OCI-LY3 (cell line): ENCODE results near the gene ALOX5.

Source experiments
- H2AFZ ChIP-seq: fragments of 200-600, 300-600 bp; shearing (Covaris generic); 2 replicates; pipeline ENCODE4 v1.6.0; 2014; ENCODE audit warnings: antibody characterized with exemption, low read depth, low read length
- H3K27ac ChIP-seq: fragments of 200-600, 300-600 bp; sonication (generic); 2 replicates; pipeline ENCODE4 v1.5.1; 2014; ENCODE audit warnings: mild to moderate bottlenecking, low read length, moderate library complexity, mixed read lengths
- H3K27me3 ChIP-seq: fragments of 200-600, 300-600 bp; sonication (generic); 2 replicates; pipeline ENCODE4 v1.6.1; 2014; ENCODE audit warnings: low read depth, low read length, mixed read lengths
- H3K36me3 ChIP-seq: fragments of 200-600, 300-600 bp; sonication (generic); replicated peaks from 2 replicates; pipeline ENCODE3; 2014; ENCODE audit warnings: low read depth, low read length, mixed read lengths
- H3K4me1 ChIP-seq: fragments of 300-600, 200-600 bp; sonication (generic); 2 replicates; pipeline ENCODE4 v1.6.1; 2014; ENCODE audit warnings: low read length, mixed read lengths
- H3K4me2 ChIP-seq: fragments of 200-600, 300-600 bp; sonication (generic); 2 replicates; pipeline ENCODE4 v1.6.1; 2014; ENCODE audit warnings: low read length, mixed read lengths
- H3K4me3 ChIP-seq: fragments of 300-600, 200-600 bp; sonication (generic); 2 replicates; pipeline ENCODE4 v1.5.1; 2014; ENCODE audit warnings: antibody characterized with exemption, mild to moderate bottlenecking, low read length, moderate library complexity
- H3K79me2 ChIP-seq: fragments of 300-600, 200-600 bp; shearing (Covaris generic); 2 replicates; pipeline ENCODE4 v1.6.1; 2014; ENCODE audit warnings: mild to moderate bottlenecking, low read length, mixed read lengths
- H3K9ac ChIP-seq: fragments of 300-600, 200-600 bp; shearing (Covaris generic); 2 replicates; pipeline ENCODE4 v1.6.0; 2014; ENCODE audit warnings: mild to moderate bottlenecking, low read length, moderate library complexity
- H3K9me3 ChIP-seq: fragments of 200-600, 300-600 bp; shearing (Covaris generic); 2 replicates; pipeline ENCODE4 v1.6.1; 2014; ENCODE audit warnings: low read length, mixed read lengths; ENCODE audit not compliant: insufficient read depth
- H4K20me1 ChIP-seq: fragments of 200-600, 300-600 bp; sonication (generic); 2 replicates; pipeline ENCODE4 v1.6.1; 2016; ENCODE audit warnings: low read length, mixed read lengths; ENCODE audit not compliant: insufficient read depth
- EZH2phosphoT487 ChIP-seq: fragments of 200-600 bp; shearing (Covaris generic); IDR thresholded peaks from 2 replicates; pipeline ENCODE4 v1.6.1; 2018; ENCODE audit warnings: antibody characterized with exemption, mixed run types, low read depth
- TF ChIP-seq, protein P1 (sequence below): fragments of 200-600, 300-600 bp; sonication (generic); IDR thresholded peaks from 2 replicates; pipeline ENCODE4 v1.5.1; 2014; ENCODE audit warnings: antibody characterized with exemption, low read length, low read depth

Gene ALOX5

DNA sequence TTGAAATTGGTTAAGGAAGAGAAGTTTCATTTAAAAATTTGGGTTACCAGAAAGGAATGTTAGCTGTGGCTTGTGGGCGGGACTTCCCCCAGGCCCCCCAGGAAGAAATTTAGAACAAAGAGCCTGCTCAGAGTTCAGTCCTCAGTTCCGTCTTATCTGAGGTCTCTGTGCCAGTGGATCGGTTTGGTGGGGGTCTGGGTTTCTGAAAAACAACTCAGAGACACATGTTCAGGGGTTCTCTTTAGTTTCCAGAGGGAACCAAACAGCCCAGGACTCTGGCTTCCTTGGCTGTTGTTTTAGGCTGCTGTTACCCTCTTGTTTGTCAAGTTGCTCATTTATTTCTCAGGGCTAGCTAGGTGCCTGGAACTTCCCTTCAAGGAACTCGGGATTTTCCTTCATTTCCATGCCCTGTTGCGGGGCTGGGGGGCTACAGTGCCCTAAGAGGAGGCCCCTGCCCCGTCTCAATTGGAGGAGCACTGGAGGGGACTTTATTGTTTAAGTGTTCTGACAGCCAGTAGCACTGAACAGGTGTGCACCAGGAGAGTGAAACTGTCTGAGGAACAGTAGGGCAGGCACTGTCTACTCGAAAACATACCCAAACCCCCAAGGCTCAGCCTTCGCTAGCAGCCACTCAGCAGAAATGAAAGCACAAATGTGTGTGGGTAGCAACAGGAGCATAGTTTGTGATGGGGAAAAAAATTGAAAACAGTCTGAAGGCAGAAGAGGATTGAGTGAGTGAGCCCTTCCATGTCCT is 59.9 kb downstream of the ALOX5 start:
- H3K9me3 ChIP-seq = no peaks in the 10 kb centered on the region
- H3K79me2 ChIP-seq = no peaks in the 10 kb centered on the region
- TF ChIP-seq, protein P1, sequence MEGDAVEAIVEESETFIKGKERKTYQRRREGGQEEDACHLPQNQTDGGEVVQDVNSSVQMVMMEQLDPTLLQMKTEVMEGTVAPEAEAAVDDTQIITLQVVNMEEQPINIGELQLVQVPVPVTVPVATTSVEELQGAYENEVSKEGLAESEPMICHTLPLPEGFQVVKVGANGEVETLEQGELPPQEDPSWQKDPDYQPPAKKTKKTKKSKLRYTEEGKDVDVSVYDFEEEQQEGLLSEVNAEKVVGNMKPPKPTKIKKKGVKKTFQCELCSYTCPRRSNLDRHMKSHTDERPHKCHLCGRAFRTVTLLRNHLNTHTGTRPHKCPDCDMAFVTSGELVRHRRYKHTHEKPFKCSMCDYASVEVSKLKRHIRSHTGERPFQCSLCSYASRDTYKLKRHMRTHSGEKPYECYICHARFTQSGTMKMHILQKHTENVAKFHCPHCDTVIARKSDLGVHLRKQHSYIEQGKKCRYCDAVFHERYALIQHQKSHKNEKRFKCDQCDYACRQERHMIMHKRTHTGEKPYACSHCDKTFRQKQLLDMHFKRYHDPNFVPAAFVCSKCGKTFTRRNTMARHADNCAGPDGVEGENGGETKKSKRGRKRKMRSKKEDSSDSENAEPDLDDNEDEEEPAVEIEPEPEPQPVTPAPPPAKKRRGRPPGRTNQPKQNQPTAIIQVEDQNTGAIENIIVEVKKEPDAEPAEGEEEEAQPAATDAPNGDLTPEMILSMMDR = no peak
- TF ChIP-seq EZH2phosphoT487 = no peak
- no peaks in the 10 kb centered on the region for H4K20me1 ChIP-seq
- H3K9ac ChIP-seq = no peak overlapping the region
- H3K4me2 ChIP-seq = no peak overlapping the region
- no peaks in the 10 kb centered on the region for H3K36me3 ChIP-seq
- H3K4me1 ChIP-seq = 0 out of 2 replicates have a peak, but pooled peaks cover 5% of the 10 kb centered on the region
- H3K27ac ChIP-seq = no peak overlapping the region
- H2AFZ ChIP-seq = no peak overlapping the region
- H3K4me3 ChIP-seq = no peak overlapping the region
- no peaks in the 10 kb centered on the region for H3K27me3 ChIP-seq

DNA sequence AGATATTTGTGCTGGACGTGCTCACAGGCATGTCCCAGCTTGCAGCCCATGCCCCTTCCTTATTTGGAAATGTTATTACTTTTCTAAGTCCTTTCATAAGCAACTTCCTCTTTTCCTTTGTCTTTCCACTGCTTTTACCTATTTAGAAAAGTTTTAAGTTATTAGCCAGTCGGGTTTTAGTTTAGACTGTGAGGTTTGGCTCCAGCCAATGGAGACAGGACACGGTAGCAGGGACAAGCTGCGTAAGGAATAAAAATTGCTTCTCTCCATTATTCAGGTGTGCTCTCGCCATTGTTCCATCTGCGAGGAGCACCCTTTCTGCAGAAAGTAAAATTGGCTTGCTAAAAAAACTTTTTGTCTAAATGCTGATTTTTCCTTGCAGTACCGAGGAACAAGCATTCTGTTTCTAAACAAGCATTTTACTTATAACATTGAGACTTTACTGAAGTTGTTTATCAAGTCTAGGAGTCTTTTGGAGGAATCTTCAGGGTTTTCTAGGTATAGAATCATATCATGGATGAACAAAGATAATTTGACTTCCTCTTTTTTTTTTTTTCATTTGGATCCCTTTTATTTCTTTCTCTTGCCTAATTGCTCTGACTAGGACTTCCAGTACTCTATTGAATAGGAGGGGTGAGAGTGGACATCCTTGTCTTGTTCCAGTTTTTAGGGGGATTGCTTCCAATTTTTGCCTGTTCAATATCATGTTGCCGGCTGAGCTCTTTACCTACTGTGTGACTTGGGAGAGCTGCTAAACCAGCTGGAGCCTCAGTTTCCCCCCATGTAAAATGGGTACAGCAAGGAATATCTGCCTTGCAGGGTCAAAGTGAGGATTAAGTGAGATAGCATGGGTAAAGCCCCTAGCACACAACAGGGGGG is 63.8 kb downstream of the ALOX5 start:
- TF ChIP-seq, protein P1 = no peak
- no peak for TF ChIP-seq EZH2phosphoT487
- Histone ChIP-seq H3K4me1 (0 out of 2 replicates have a peak, but pooled peaks cover 5% of the 10 kb centered on the region), H3K4me3 (no peak overlapping the region), H2AFZ (no peak overlapping the region), H4K20me1 (no peaks in the 10 kb centered on the region), H3K27ac (no peak overlapping the region), H3K9me3 (no peaks in the 10 kb centered on the region), H3K27me3 (no peaks in the 10 kb centered on the region), H3K9ac (no peak overlapping the region), H3K36me3 (no peaks in the 10 kb centered on the region), H3K4me2 (no peak overlapping the region), H3K79me2 (no peaks in the 10 kb centered on the region)

DNA sequence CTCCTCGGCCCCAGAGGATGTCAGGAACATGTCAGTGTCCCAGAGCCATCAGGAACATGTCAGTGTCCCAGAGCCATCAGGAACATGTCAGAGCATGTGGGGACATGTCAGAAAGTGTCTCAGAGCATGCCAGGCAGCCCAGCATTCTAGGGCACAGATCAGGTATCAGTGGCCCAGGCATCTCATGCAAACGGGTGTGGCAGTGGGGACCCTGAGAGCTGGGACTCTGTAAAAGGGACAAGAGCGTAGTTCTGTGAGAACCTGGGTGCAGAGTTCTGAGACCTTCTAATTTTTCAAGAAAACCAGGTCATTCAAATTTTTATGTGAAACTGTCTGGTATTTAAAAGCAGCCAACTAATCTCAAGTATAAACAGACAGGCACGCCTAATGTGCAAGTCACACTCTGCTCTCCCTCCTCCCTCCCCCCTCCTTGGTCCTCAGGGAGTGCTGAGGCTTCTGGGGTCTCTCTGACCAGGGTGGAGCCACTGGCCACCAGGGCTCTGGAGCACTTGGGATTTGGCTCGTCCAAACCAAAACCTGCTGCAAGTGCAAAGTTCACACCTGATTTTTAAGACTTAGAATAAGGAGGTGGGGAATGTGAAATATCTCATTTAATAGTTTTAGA is 64.6 kb downstream of the ALOX5 start:
- no peak overlapping the region for H3K27ac ChIP-seq
- H3K9ac ChIP-seq = no peak overlapping the region
- H3K9me3 ChIP-seq = no peaks in the 10 kb centered on the region
- no peak overlapping the region for H3K4me2 ChIP-seq
- no peaks in the 10 kb centered on the region for H3K79me2 ChIP-seq
- no peak overlapping the region for H2AFZ ChIP-seq
- no peak overlapping the region for H3K4me3 ChIP-seq
- H3K36me3 ChIP-seq = no peaks in the 10 kb centered on the region
- no peaks in the 10 kb centered on the region for H4K20me1 ChIP-seq
- TF ChIP-seq, protein P1 = no peak
- no peak for TF ChIP-seq EZH2phosphoT487
- H3K27me3 ChIP-seq = no peaks in the 10 kb centered on the region
- 0 out of 2 replicates have a peak, but pooled peaks cover 5% of the 10 kb centered on the region for H3K4me1 ChIP-seq

DNA sequence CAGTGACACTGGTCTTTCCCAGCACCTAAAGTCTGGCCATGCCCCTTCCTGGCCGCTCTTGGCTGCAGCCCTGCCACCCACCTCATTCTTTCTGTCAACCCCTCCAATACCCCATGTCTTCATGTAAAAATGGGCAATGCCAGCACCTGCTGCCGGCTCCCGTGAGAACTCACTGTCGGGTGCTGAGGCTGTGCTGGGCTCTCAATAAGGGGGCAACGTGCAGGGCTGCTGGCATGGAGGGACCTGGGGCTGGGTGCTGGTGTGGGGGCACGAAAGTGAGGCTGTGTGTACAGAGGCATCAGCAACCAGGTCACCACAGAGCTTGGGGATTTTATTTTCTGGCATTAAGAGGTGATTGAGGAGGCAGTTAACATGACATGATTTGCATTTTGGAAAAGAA is 65.3 kb downstream of the ALOX5 start:
- H3K4me3 ChIP-seq = no peak overlapping the region
- no peak overlapping the region for H2AFZ ChIP-seq
- no peaks in the 10 kb centered on the region for H4K20me1 ChIP-seq
- no peak overlapping the region for H3K27ac ChIP-seq
- no peaks in the 10 kb centered on the region for H3K9me3 ChIP-seq
- no peak for TF ChIP-seq EZH2phosphoT487
- TF ChIP-seq, protein P1 = no peak
- no peaks in the 10 kb centered on the region for H3K27me3 ChIP-seq
- H3K4me2 ChIP-seq = no peak overlapping the region
- H3K4me1 ChIP-seq = 0 out of 2 replicates have a peak, but pooled peaks cover 5% of the 10 kb centered on the region
- H3K36me3 ChIP-seq = no peaks in the 10 kb centered on the region
- H3K79me2 ChIP-seq = no peaks in the 10 kb centered on the region
- no peak overlapping the region for H3K9ac ChIP-seq
